ENCODE results near the gene PACRG.

The PACRG gene

GRCh38 chr6:163008186-163008585, 280.4 kb downstream of the PACRG start:
- CTCF ChIA-PET: no interaction called here
- POLR2A ChIA-PET (ENCODE audit: low non-redundant PET): no interaction called here
- TF ChIP-seq, protein P1, sequence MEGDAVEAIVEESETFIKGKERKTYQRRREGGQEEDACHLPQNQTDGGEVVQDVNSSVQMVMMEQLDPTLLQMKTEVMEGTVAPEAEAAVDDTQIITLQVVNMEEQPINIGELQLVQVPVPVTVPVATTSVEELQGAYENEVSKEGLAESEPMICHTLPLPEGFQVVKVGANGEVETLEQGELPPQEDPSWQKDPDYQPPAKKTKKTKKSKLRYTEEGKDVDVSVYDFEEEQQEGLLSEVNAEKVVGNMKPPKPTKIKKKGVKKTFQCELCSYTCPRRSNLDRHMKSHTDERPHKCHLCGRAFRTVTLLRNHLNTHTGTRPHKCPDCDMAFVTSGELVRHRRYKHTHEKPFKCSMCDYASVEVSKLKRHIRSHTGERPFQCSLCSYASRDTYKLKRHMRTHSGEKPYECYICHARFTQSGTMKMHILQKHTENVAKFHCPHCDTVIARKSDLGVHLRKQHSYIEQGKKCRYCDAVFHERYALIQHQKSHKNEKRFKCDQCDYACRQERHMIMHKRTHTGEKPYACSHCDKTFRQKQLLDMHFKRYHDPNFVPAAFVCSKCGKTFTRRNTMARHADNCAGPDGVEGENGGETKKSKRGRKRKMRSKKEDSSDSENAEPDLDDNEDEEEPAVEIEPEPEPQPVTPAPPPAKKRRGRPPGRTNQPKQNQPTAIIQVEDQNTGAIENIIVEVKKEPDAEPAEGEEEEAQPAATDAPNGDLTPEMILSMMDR (conservative IDR thresholded peaks at IDR 0.05; ENCODE audit: low read depth): no peak
- DNase-seq (ENCODE audit: low spot score): no peak
- H3K27ac ChIP-seq: no peak overlapping the region

GRCh38 chr6:163008626-163009025, 280.9 kb downstream of the PACRG start:
- ChIA-PET POLR2A (ENCODE audit: low non-redundant PET) (no interaction called here), CTCF (no interaction called here)
- TF ChIP-seq, protein P1 (conservative IDR thresholded peaks at IDR 0.05; ENCODE audit: low read depth): no peak
- no peak overlapping the region for H3K27ac ChIP-seq
- no peak for DNase-seq (ENCODE audit: low spot score)

DNA sequence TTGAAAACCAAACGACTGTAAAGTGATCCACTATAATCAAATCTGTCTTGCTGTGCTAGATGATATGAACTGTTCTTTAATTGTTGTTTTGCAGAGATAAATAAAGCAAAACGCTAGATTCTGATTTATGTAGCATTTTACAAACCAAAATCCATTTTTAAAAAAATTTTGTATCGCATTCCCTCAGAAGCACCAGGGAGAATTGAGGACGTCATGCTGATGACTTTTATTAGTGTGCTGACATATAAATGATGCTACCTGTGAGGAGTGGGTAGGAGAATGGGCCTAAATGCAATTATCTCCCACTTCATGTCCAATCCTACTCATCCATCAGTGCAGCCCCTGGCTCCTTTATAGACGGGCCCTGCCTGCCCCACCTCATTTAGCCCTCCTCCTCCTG, 282.4 kb downstream of the PACRG start:
- POLR2A ChIA-PET (ENCODE audit: low non-redundant PET): no interaction called here
- TF ChIP-seq, protein P1 (conservative IDR thresholded peaks at IDR 0.05; ENCODE audit: low read depth): no peak
- no peak for DNase-seq (ENCODE audit: low spot score)
- CTCF ChIA-PET: no interaction called here
- no peak overlapping the region for H3K27ac ChIP-seq

DNA sequence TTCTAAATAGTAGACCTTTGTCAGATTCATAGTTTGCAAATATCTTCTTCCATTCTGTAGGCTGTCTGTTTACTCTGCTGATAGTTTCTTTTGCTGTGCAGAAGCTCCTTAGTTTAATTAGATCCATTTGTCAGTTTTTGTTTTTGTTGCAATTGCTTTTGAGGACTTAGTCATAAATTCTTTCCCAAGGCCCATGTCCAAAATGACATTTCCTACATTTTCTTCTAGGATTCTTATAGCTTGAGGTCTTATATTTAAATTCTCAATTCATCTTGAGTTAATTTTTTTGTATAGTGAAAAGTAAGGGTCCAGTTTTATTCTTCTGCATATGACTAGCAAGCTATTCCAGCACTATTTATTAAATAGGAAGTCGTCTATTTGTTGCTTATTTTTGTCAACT, 287.0 kb downstream of the PACRG start:
- ChIA-PET POLR2A (ENCODE audit: low non-redundant PET) (no interaction called here), CTCF (no interaction called here)
- DNase-seq (ENCODE audit: low spot score): no peak
- no peak overlapping the region for H3K27ac ChIP-seq
- TF ChIP-seq, protein P1 (conservative IDR thresholded peaks at IDR 0.05; ENCODE audit: low read depth): no peak

DNA sequence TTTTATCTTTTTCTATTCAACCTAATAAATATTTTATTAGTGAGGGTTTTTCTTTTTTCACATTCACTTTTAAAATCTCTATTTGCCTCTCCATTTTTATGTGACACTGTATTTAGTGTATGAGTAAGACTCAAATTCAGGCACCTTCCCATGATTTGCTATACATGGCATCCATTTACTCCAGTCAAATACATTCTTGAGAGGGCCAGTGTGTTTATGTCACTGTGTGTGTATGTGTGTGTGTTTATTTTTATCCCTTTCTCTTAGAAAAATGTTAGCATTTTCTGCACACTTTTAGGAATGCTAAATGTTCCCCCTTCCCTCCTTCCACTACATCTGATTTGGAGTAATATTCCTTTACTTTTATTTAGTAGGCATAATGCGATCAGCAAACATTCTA, 290.0 kb downstream of the PACRG start:
- POLR2A ChIA-PET (ENCODE audit: low non-redundant PET): no interaction called here
- CTCF ChIA-PET: no interaction called here
- no peak overlapping the region for H3K27ac ChIP-seq
- no peak for DNase-seq (ENCODE audit: low spot score)
- TF ChIP-seq, protein P1 (conservative IDR thresholded peaks at IDR 0.05; ENCODE audit: low read depth): no peak

GRCh38 chr6:163019926-163020325, 292.2 kb downstream of the PACRG start:
- ChIA-PET POLR2A (ENCODE audit: low non-redundant PET) (no interaction called here), CTCF (no interaction called here)

More at GRCh38 chr6:163019926-163020325, 292.2 kb downstream of the PACRG start:
- no peak for DNase-seq (ENCODE audit: low spot score)
- TF ChIP-seq, protein P1 (conservative IDR thresholded peaks at IDR 0.05; ENCODE audit: low read depth): no peak
- no peak overlapping the region for H3K27ac ChIP-seq

Data from RWPE1 (cell line).